ENCODE results near the gene SNAI3.

DNA sequence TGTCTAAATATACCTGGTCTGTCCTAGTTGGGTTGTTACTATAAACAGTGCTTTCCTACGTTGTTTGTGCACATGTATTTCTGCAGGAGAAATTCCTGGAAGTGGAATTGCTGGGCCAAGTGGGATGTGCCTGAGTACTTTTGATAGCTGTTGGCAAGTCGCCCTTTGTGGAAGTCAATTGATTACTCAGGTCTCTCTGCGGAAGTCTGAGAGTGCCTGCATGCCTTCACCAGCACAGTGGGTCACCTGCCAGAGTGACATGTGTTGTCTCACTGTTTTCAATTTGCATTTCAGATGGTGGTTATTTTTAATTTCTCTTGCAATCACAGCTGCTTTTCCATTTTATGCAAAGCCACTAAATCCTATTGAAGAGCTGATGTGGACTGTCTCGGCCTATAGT, 21.2 kb downstream of the SNAI3 start:
- TF ChIP-seq POLR2A (IDR thresholded peaks at IDR 0.05; ENCODE audit: control extremely low read depth in 1 of 2, low read depth in 2 of 2, low read length in 2 of 2) (no peak), SP4 (IDR thresholded peaks at IDR 0.05; ENCODE audit: low read length) (no peak), JUND (IDR thresholded peaks at IDR 0.05; ENCODE audit: low read length) (no peak), BRCA1 (IDR thresholded peaks at IDR 0.05; ENCODE audit: low read depth, low read length) (no peak), POLR2AphosphoS5 (IDR thresholded peaks at IDR 0.05; ENCODE audit: low read depth, low read length) (no peak), SIN3A (conservative IDR thresholded peaks at IDR 0.05 in 1 of 2, IDR thresholded peaks at IDR 0.05 in 1 of 2; ENCODE audit: low read depth in 1 of 2, low read length in 2 of 2) (no peak), EP300 (IDR thresholded peaks at IDR 0.05; ENCODE audit: borderline replicate concordance in 1 of 2, low read depth in 2 of 2, low read length in 2 of 2) (no peak)
- TF ChIP-seq, protein P1, sequence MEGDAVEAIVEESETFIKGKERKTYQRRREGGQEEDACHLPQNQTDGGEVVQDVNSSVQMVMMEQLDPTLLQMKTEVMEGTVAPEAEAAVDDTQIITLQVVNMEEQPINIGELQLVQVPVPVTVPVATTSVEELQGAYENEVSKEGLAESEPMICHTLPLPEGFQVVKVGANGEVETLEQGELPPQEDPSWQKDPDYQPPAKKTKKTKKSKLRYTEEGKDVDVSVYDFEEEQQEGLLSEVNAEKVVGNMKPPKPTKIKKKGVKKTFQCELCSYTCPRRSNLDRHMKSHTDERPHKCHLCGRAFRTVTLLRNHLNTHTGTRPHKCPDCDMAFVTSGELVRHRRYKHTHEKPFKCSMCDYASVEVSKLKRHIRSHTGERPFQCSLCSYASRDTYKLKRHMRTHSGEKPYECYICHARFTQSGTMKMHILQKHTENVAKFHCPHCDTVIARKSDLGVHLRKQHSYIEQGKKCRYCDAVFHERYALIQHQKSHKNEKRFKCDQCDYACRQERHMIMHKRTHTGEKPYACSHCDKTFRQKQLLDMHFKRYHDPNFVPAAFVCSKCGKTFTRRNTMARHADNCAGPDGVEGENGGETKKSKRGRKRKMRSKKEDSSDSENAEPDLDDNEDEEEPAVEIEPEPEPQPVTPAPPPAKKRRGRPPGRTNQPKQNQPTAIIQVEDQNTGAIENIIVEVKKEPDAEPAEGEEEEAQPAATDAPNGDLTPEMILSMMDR (IDR thresholded peaks at IDR 0.05; ENCODE audit: control extremely low read depth in 1 of 3, insufficient read depth in 1 of 3, low read depth in 1 of 3, low read length in 3 of 3) = no peak

All from H1 (cell line).